HG03520 (cell line): ENCODE data around the gene FGF23.

Experiments used
- ATAC-seq: cut with Tn5 transposase; IDR thresholded peaks from one replicate; pipeline ENCODE4 v1.9.1; 2021; ENCODE audit warnings: mild to moderate bottlenecking, moderate library complexity; ENCODE audit not compliant: unreplicated experiment

Gene FGF23

GRCh38 chr12:4320497-4320852 is 59.0 kb downstream of the FGF23 start:
- ATAC-seq: peak; percentile 20
